ENCODE measurements around the gene TMEM183A.

DNA sequence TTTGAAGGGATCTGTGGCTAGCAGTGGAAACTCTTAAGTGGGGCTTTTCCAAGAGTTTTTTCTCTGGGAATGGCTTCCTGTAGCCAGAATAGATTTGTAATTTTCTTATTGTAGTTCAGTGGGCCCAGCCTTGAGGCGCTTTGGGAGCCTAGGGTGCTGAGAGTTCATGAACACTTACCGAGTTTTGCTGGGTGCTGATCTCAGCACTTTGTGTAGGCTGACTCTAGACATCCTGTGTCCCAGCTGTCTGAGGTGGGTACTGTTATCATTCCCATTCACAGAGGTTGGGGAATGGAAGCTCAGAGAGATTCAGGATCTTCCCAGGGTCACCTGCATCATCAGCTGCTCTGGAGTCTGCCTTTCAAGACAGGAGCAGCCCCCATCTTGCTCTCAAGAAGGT is 26.1 kb downstream of the TMEM183A start:
- TF ChIP-seq, protein P1, sequence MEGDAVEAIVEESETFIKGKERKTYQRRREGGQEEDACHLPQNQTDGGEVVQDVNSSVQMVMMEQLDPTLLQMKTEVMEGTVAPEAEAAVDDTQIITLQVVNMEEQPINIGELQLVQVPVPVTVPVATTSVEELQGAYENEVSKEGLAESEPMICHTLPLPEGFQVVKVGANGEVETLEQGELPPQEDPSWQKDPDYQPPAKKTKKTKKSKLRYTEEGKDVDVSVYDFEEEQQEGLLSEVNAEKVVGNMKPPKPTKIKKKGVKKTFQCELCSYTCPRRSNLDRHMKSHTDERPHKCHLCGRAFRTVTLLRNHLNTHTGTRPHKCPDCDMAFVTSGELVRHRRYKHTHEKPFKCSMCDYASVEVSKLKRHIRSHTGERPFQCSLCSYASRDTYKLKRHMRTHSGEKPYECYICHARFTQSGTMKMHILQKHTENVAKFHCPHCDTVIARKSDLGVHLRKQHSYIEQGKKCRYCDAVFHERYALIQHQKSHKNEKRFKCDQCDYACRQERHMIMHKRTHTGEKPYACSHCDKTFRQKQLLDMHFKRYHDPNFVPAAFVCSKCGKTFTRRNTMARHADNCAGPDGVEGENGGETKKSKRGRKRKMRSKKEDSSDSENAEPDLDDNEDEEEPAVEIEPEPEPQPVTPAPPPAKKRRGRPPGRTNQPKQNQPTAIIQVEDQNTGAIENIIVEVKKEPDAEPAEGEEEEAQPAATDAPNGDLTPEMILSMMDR (IDR thresholded peaks at IDR 0.05 in 4 of 5, conservative IDR thresholded peaks at IDR 0.05 in 1 of 5), result no peak
- TF ChIP-seq POLR2A (IDR thresholded peaks at IDR 0.05), result no peak
